Epithelial cell of esophagus (primary cell): ENCODE measurements around the gene CFAP161.

Source experiments
- DNase-seq: peaks from one replicate; pipeline ENCODE4 v3.0.0; 2010; ENCODE audit warnings: low read depth
- H3K4me3 ChIP-seq: 2 replicates; pipeline ENCODE4 v1.5.1; 2011; ENCODE audit warnings: mild to moderate bottlenecking, low read length, control low read depth
- CTCF ChIP-seq: IDR thresholded peaks from 2 replicates; pipeline ENCODE4 v1.5.1; 2011; ENCODE audit warnings: low read depth, mild to moderate bottlenecking, low read length, control low read depth, inconsistent platforms; ENCODE audit not compliant: insufficient read depth; ENCODE audit errors: missing control alignments

Gene CFAP161

GRCh38 chr15:81097890-81098280 is 36.2 kb upstream of the CFAP161 start:
- no peak for DNase-seq
- TF ChIP-seq CTCF: no peak
- H3K4me3 ChIP-seq: no peak overlapping the region

- no peak for TF ChIP-seq CTCF
- no peak overlapping the region for H3K4me3 ChIP-seq
- no peak for DNase-seq
Measured at GRCh38 chr15:81098349-81098748, 35.7 kb upstream of the CFAP161 start.

- DNase-seq: no peak
- H3K4me3 ChIP-seq: no peak overlapping the region
- TF ChIP-seq CTCF: no peak
Measured at GRCh38 chr15:81098861-81099651, 35.0 kb upstream of the CFAP161 start.

- TF ChIP-seq CTCF: no peak
- no peak overlapping the region for H3K4me3 ChIP-seq
- no peak for DNase-seq
Measured at GRCh38 chr15:81101894-81102815, 31.9 kb upstream of the CFAP161 start.

- TF ChIP-seq CTCF: no peak
- no peak for DNase-seq
- H3K4me3 ChIP-seq: no peak overlapping the region
Measured at GRCh38 chr15:81103857-81104256, 30.2 kb upstream of the CFAP161 start.

GRCh38 chr15:81105545-81105944 is 28.5 kb upstream of the CFAP161 start:
- no peak for TF ChIP-seq CTCF
- peak; percentile 11 for DNase-seq
- no peak overlapping the region for H3K4me3 ChIP-seq
